ENCODE results near the gene MICU2. TPM values are rescaled to one million over a fixed set of nuclear protein-coding genes. Genes with fewer than 3 reads are reported as not detected.

Gene MICU2
- total RNA-seq, 4 donors from 2014 or later, result 50.8 to 108 (median 77.4) TPM

DNA sequence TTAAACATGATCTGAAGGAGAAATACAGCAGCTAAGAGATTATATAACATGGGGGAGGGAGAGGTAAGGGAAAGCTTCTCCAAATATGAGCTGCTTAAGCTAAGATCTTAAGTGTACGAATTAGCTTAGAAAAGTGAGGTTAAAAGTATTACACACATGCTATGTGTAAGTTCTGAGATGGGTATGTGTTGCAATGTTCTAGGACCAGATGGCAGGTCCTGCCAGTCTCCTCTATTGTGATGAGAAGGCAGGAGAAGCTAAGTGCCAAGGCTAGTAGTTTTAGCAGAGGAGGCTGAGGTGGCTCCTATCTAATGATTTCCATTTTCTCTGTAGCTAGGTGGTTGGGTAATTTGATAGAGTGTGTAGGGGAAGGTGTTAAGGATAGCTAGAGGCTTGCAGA, 57.6 kb downstream of the MICU2 start:
- no peak for TF ChIP-seq POLR2A (IDR thresholded peaks at IDR 0.05)
- TF ChIP-seq, protein P1, sequence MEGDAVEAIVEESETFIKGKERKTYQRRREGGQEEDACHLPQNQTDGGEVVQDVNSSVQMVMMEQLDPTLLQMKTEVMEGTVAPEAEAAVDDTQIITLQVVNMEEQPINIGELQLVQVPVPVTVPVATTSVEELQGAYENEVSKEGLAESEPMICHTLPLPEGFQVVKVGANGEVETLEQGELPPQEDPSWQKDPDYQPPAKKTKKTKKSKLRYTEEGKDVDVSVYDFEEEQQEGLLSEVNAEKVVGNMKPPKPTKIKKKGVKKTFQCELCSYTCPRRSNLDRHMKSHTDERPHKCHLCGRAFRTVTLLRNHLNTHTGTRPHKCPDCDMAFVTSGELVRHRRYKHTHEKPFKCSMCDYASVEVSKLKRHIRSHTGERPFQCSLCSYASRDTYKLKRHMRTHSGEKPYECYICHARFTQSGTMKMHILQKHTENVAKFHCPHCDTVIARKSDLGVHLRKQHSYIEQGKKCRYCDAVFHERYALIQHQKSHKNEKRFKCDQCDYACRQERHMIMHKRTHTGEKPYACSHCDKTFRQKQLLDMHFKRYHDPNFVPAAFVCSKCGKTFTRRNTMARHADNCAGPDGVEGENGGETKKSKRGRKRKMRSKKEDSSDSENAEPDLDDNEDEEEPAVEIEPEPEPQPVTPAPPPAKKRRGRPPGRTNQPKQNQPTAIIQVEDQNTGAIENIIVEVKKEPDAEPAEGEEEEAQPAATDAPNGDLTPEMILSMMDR (IDR thresholded peaks at IDR 0.05), result no peak
- H3K4me3 ChIP-seq (ENCODE audit: low read depth, poor library complexity, severe bottlenecking), result no peak overlapping the region
- 63 to 74% methylated on average over 1 of the region's 1 CpG for WGBS, 2 donors
- no peak for DNase-seq (ENCODE audit: low spot score in 2 of 2)
- intact Hi-C loops (cut with DNase I; ENCODE audit: low total_unique reads), result no loop called here

DNA sequence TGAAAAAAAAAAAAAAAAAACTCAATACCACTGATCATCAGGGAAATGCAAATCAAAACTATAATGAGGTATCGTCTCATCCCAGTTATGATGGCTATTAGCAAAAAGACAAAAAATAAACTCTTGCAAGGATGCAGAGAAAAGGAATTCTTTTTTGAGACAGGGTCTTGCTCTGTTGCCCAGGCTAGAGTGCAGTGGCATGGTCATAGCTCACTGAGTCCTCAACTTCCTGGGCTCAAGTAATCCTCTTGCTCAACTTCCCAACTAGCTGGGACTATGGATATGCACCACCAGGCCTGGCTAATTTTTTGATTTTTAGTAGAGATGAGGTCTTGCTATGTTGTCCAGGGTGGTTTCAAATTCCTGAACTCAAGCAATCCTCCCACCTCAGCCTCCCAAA, 59.5 kb downstream of the MICU2 start:
- WGBS, 2 donors, result 97 to 100% methylated on average over 1 of the region's 1 CpG
- DNase-seq (ENCODE audit: low spot score in 2 of 2), result no peak
- TF ChIP-seq, protein P1 (IDR thresholded peaks at IDR 0.05), result no peak
- TF ChIP-seq POLR2A (IDR thresholded peaks at IDR 0.05), result no peak
- H3K4me3 ChIP-seq (ENCODE audit: low read depth, poor library complexity, severe bottlenecking), result no peak overlapping the region
- intact Hi-C loops (cut with DNase I; ENCODE audit: low total_unique reads), result no loop called here

DNA sequence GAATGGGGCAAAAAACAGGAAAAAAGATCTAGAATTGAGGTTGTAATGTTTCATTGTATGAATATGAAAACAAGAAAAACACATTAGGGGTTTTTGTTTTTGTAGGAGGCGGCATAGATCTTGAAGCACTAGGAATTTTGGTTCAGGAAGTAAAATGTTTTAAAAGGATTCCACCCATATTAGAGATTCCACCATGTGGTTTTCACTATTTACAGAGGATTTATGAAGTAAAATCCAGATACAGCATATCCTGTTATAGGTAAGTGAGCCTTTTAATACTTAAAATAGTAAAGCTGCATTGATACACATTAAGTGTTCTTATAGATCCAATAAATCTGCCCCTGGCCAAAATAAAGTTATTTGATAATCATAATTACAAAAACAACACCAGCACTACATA, 61.4 kb downstream of the MICU2 start:
- intact Hi-C loops (cut with DNase I; ENCODE audit: low total_unique reads), result no loop called here
- DNase-seq (ENCODE audit: low spot score in 2 of 2), result no peak
- WGBS, 2 donors, result 95 to 96% methylated on average over 1 of the region's 1 CpG
- TF ChIP-seq, protein P1 (IDR thresholded peaks at IDR 0.05), result no peak
- TF ChIP-seq POLR2A (IDR thresholded peaks at IDR 0.05), result no peak
- no peak overlapping the region for H3K4me3 ChIP-seq (ENCODE audit: low read depth, poor library complexity, severe bottlenecking)

DNA sequence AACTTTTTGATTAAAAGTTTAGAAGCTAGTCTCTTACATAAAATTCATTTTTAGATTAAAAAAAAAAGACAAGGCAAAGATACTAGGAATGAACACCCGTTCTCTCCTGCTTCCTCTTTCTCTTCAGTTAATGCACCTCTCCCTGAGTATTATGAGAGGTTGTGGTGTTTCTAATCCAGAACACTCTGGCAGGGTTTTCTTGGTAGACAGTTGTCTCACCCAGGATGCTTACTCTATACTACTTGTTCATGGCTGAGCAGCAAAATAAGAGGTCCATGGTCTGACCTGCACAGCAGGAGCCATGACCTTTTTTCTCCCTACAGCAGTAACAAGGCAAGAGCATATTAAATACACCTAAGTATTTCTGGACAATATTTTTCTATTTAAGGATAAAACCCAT, 62.0 kb downstream of the MICU2 start:
- intact Hi-C loops (cut with DNase I; ENCODE audit: low total_unique reads), result no loop called here
- 77 to 78% methylated on average over 1 of the region's 1 CpG for WGBS, 2 donors
- TF ChIP-seq, protein P1 (IDR thresholded peaks at IDR 0.05), result no peak
- TF ChIP-seq POLR2A (IDR thresholded peaks at IDR 0.05), result no peak
- H3K4me3 ChIP-seq (ENCODE audit: low read depth, poor library complexity, severe bottlenecking), result no peak overlapping the region
- no peak for DNase-seq (ENCODE audit: low spot score in 2 of 2)

DNA sequence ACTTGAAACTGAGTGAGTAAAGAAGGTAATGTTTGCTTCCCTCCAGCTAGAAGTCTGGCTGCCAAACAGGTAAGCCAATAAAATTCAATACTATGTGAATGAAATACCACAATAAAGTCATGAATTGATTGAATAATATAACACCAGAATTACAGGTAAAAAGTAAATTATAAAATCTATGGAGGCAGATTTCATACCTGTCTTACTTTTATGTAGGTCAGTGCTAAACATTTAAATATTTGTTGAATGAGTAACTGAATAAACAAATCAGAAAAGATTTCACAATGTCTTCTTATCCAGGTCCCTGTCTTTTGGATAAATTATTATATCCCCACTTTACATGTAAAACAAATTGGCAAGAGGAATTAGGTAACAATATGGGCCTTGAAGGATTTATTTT, 62.7 kb downstream of the MICU2 start:
- intact Hi-C loops (cut with DNase I; ENCODE audit: low total_unique reads), result no loop called here
- TF ChIP-seq POLR2A (IDR thresholded peaks at IDR 0.05), result no peak
- TF ChIP-seq, protein P1 (IDR thresholded peaks at IDR 0.05), result no peak
- no peak overlapping the region for H3K4me3 ChIP-seq (ENCODE audit: low read depth, poor library complexity, severe bottlenecking)
- no peak for DNase-seq (ENCODE audit: low spot score in 2 of 2)

DNA sequence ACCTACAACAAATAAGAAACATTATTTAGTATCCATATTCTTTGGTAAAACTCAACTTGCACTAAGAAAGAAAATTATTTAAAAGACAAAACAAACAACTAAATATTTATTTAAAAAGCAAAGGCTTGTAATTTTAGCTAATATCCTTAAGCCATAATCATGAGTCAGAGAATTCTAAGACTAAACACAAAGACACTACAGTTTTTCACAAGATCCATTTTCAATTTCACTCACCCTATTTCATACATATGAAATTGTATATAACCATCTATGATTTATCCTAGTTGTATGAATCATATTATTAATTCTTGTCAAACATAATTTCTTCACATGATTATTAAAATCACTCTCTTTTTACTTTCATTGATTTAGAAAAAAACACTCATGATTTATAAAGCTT, 64.3 kb downstream of the MICU2 start:
- TF ChIP-seq, protein P1 (IDR thresholded peaks at IDR 0.05), result no peak
- TF ChIP-seq POLR2A (IDR thresholded peaks at IDR 0.05), result no peak
- DNase-seq (ENCODE audit: low spot score in 2 of 2), result no peak
- intact Hi-C loops (cut with DNase I; ENCODE audit: low total_unique reads), result no loop called here
- no peak overlapping the region for H3K4me3 ChIP-seq (ENCODE audit: low read depth, poor library complexity, severe bottlenecking)
